ENCODE measurements around the gene SUSD3.
A peak's percentile ranks its signal among the peaks of the same experiment; 100 is the strongest.
"Not testable (repeated sequence)": the region's sequence is repeated elsewhere in the genome, so short reads cannot be mapped to it uniquely, and the experiment has no call there.

The SUSD3 gene

DNA sequence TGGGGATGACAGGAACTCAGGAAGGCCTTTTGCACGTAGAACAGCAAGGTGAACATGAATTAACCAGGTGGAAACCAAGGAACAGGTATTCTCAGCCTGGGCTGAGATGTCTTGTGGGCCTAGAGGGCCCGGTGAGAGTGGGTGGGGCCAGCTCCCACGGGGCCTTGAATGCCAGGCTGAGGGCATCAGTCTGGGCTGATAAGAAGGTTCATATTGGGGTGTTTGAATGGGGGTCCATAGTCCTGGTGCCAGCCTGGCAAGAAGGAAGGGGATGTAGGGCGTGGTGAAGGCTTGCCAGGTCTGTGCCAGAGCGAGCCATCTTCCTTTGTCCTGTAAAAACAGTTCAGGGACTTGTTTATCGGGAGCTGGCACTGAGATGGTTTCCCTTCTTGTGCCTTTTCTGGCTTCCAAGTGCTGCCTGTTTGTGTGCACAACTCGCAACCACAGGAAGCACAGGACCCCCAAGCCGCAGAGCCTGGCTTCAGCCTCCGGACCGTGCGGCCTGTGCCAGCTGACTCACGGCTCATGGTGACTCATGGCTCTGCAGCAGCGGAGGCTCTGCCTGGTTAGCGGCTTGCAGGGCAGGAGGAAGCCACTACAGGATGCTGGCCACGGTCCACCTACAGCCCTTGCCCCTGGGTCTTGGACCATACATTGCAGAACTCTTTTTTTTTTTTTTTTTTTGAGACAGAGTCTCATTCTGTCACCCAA lies 39.9 kb downstream of the SUSD3 start:
- H3K36me3 ChIP-seq (ENCODE audit: low read depth) = peaks cover 13% of the 10 kb centered on the region; the same call in 1 of the 2 replicates
- H3K4me3 ChIP-seq (ENCODE audit: severe bottlenecking) = no peak overlapping the region
- TF ChIP-seq, protein P1, sequence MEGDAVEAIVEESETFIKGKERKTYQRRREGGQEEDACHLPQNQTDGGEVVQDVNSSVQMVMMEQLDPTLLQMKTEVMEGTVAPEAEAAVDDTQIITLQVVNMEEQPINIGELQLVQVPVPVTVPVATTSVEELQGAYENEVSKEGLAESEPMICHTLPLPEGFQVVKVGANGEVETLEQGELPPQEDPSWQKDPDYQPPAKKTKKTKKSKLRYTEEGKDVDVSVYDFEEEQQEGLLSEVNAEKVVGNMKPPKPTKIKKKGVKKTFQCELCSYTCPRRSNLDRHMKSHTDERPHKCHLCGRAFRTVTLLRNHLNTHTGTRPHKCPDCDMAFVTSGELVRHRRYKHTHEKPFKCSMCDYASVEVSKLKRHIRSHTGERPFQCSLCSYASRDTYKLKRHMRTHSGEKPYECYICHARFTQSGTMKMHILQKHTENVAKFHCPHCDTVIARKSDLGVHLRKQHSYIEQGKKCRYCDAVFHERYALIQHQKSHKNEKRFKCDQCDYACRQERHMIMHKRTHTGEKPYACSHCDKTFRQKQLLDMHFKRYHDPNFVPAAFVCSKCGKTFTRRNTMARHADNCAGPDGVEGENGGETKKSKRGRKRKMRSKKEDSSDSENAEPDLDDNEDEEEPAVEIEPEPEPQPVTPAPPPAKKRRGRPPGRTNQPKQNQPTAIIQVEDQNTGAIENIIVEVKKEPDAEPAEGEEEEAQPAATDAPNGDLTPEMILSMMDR (IDR thresholded peaks at IDR 0.05; ENCODE audit: poor library complexity, severe bottlenecking) = no peak
- H3K27ac ChIP-seq (ENCODE audit: poor library complexity, severe bottlenecking) = peak overlapping the region; percentile 75
- DNase-seq (ENCODE audit: low spot score) (peak; percentile 94), ATAC-seq (ENCODE audit: low read depth) (peak; percentile 77)
- peaks cover 2% of the 10 kb centered on the region for H3K9me3 ChIP-seq (ENCODE audit: severe bottlenecking)
- no peaks in the 10 kb centered on the region for H3K27me3 ChIP-seq (ENCODE audit: insufficient read depth, poor library complexity, severe bottlenecking)
- peaks cover 21% of the 10 kb centered on the region for H3K4me1 ChIP-seq (ENCODE audit: insufficient read depth, poor library complexity, severe bottlenecking)

DNA sequence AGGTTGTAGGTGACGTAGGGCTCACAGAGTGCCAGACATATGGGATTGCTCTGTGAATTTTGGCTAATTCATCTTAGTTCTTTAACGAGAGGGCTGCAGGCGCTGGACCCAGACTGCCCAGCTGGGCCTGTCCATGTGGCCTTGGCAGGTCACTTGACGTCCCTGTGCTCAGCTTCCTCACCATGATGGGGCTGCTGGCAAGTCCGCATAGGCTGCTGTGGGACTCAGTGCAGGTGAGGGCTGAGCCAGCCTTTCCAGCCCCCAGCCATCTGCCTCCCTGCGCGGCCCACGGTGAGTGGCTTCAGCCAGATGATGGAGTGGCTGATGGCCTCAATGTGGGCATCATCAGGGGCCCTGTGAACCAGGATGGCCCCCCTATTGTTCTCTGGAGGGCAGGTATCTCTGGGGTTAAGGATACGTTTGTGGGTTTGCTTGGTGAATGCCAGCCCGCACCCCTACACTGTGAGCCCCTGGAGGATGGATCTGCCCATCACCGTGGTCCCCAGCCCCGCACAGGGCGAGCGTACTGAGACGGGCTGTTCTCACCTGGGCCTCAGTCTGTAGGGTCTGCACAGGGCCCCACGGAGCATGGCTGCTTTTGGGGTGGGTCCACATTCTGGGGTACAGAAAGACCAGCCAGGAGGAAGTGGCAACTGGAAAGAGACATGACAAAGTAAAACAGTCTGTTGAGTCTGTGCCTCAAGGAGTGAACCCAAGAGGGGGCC lies 41.2 kb downstream of the SUSD3 start:
- no peak for ATAC-seq (ENCODE audit: low read depth)
- H3K4me3 ChIP-seq (ENCODE audit: severe bottlenecking) = no peak overlapping the region
- H3K27ac ChIP-seq (ENCODE audit: poor library complexity, severe bottlenecking) = peak overlapping the region; percentile 75

DNA sequence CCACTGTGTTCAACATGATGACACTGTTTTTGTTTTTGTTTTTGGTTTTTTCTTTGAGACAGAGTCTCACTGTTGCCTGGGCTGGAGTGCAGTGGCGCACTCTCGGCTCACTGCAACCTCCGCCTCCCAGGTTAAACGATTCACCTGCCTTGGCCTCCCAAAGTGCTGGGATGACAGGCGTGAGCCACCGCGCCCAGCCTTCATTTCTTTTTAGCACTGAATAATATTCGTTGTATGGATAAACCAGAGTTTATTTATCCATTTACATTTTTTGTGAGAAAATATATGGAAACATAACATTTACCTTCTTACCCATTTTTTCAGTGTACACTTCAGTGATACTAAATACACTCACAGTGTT lies 41.8 kb downstream of the SUSD3 start:
- peaks cover 7% of the 10 kb centered on the region for H3K9me3 ChIP-seq (ENCODE audit: severe bottlenecking)

More for the DNA sequence above, 41.2 kb downstream of the SUSD3 start:
- TF ChIP-seq, protein P1 (IDR thresholded peaks at IDR 0.05; ENCODE audit: poor library complexity, severe bottlenecking) = no peak
- H3K27me3 ChIP-seq (ENCODE audit: insufficient read depth, poor library complexity, severe bottlenecking) = no peaks in the 10 kb centered on the region
- H3K9me3 ChIP-seq (ENCODE audit: severe bottlenecking) = peaks cover 7% of the 10 kb centered on the region
- H3K4me1 ChIP-seq (ENCODE audit: insufficient read depth, poor library complexity, severe bottlenecking) = peaks cover 21% of the 10 kb centered on the region
- peak; percentile 46 for DNase-seq (ENCODE audit: low spot score)
- peaks cover 20% of the 10 kb centered on the region; the same call in 1 of the 2 replicates for H3K36me3 ChIP-seq (ENCODE audit: low read depth)

DNA sequence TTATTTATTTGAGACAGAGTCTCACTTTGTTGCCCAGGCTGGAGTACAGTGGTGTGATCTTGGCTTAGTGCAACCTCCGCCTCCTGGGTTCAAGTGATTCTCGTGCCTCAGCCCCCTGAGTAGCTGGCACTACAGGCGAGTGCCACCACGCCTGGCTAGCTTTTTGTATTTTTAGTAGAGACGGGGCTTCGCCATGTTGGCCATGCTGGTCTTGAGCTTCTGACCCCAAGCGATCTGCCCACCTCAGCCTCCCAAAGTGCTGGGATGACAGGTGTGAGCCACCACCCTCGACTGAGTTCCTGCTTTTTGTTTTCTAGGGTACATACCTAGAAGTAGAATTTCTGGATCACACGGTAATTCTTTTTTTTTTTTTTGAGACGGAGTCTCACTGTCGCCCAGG lies 42.6 kb downstream of the SUSD3 start:
- ATAC-seq (ENCODE audit: low read depth); H3K9me3 ChIP-seq (ENCODE audit: severe bottlenecking); H3K27me3 ChIP-seq (ENCODE audit: insufficient read depth, poor library complexity, severe bottlenecking): not testable (repeated sequence)

More for the DNA sequence above, 41.8 kb downstream of the SUSD3 start:
- H3K27ac ChIP-seq (ENCODE audit: poor library complexity, severe bottlenecking) = no peak overlapping the region
- H3K4me3 ChIP-seq (ENCODE audit: severe bottlenecking) = no peak overlapping the region
- ATAC-seq (ENCODE audit: low read depth) (no peak), DNase-seq (ENCODE audit: low spot score) (peak; percentile 19)
- peaks cover 21% of the 10 kb centered on the region for H3K4me1 ChIP-seq (ENCODE audit: insufficient read depth, poor library complexity, severe bottlenecking)
- H3K27me3 ChIP-seq (ENCODE audit: insufficient read depth, poor library complexity, severe bottlenecking) = no peaks in the 10 kb centered on the region
- peaks cover 20% of the 10 kb centered on the region; the same call in 1 of the 2 replicates for H3K36me3 ChIP-seq (ENCODE audit: low read depth)
- TF ChIP-seq, protein P1 (IDR thresholded peaks at IDR 0.05; ENCODE audit: poor library complexity, severe bottlenecking) = no peak

DNA sequence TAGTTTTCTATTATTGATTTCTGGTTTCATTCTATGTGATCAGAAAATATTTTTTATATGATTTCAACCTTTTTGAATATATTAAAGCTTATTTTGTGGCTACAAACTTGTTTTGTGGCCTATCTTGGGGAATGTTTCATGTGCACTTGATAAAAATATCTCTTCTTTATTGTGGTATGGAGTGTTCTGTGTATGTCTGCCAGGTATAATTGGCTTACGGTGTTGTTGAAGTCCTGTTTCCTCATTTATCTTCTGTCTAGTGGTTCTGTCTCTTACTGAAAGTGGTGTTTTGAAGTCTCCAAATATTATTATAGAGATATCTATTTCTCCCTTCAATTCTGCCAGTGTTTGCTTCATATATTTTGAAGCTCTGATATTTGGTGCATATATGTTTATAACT lies 47.1 kb downstream of the SUSD3 start:
- ATAC-seq (ENCODE audit: low read depth) = no peak
- DNase-seq (ENCODE audit: low spot score) = no peak
- TF ChIP-seq, protein P1 (IDR thresholded peaks at IDR 0.05; ENCODE audit: poor library complexity, severe bottlenecking) = no peak
- Histone ChIP-seq H3K4me3 (ENCODE audit: severe bottlenecking) (no peak overlapping the region), H3K4me1 (ENCODE audit: insufficient read depth, poor library complexity, severe bottlenecking) (no peaks in the 10 kb centered on the region), H3K27ac (ENCODE audit: poor library complexity, severe bottlenecking) (no peak overlapping the region), H3K27me3 (ENCODE audit: insufficient read depth, poor library complexity, severe bottlenecking) (no peaks in the 10 kb centered on the region), H3K36me3 (ENCODE audit: low read depth) (peaks cover 35% of the 10 kb centered on the region), H3K9me3 (ENCODE audit: severe bottlenecking) (peaks cover 7% of the 10 kb centered on the region)

More for the DNA sequence above, 42.6 kb downstream of the SUSD3 start:
- not testable (repeated sequence) for H3K4me3 ChIP-seq (ENCODE audit: severe bottlenecking); H3K27ac ChIP-seq (ENCODE audit: poor library complexity, severe bottlenecking)
- Histone ChIP-seq H3K4me1 (ENCODE audit: insufficient read depth, poor library complexity, severe bottlenecking) (peaks cover 21% of the 10 kb centered on the region), H3K36me3 (ENCODE audit: low read depth) (peaks cover 20% of the 10 kb centered on the region; the same call in 1 of the 2 replicates)
- peak; percentile 10 for DNase-seq (ENCODE audit: low spot score)

All from RWPE2 (cell line).